Measurements from ENCODE around the gene TUBB4B.
A peak's percentile ranks its signal among the peaks of the same experiment; 100 is the strongest.

TUBB4B gene

DNA sequence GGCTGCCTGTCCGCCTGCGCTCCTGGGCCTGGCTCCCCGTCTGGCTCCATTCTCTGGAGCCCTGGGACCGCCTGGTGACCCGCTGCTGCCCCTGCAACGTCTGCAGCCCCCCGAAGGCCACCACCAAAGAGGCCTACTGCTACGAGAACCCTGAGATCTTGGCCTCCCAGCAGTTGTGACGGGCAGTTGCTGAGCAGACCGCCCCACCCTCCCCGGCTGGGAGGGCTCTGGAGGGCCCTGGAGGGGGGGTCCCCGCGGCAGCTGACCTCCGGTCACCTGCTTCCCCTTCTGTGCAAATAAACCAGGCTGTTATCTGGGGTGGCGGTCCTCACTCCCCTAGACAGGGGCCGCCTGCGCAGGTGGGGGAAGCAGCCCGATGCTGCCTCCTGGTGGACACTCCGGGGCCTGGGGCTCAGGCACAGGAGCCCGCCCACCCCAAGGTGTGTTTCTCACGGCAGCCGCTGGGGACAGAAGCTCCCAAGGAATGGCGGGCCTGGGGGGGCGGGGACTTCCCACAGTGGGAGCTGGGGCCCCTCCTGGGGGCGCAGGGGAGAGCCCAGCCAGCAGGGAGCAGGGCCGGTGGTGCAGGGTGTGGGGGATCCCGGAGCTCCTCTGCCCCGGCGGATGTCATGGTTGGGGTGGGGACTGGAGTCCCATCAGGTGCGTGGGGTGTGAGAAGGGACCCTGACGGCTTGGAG lies 4.7 kb upstream of the TUBB4B start (continued):
- TF ChIP-seq, protein P1, sequence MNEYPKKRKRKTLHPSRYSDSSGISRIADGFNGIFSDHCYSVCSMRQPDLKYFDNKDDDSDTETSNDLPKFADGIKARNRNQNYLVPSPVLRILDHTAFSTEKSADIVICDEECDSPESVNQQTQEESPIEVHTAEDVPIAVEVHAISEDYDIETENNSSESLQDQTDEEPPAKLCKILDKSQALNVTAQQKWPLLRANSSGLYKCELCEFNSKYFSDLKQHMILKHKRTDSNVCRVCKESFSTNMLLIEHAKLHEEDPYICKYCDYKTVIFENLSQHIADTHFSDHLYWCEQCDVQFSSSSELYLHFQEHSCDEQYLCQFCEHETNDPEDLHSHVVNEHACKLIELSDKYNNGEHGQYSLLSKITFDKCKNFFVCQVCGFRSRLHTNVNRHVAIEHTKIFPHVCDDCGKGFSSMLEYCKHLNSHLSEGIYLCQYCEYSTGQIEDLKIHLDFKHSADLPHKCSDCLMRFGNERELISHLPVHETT (tag by site-specific recombination; IDR thresholded peaks at IDR 0.05) = 0 out of 2 replicates have a peak, but pooled peaks have one; percentile 31
- peak; percentile 86; the same call in 1 of the 2 replicates for TF ChIP-seq GLIS2 (tag by site-specific recombination; IDR thresholded peaks at IDR 0.05)
- TF ChIP-seq ZEB2 (tag by site-specific recombination; IDR thresholded peaks at IDR 0.05) = peak; percentile 55; the same call in 1 of the 2 replicates
- no peak for TF ChIP-seq ZNF677 (tag by site-specific recombination; IDR thresholded peaks at IDR 0.05)
- peak; percentile 48; the same call in 1 of the 2 replicates for TF ChIP-seq SP7 (tag by site-specific recombination; IDR thresholded peaks at IDR 0.05)
- TF ChIP-seq, protein P2, sequence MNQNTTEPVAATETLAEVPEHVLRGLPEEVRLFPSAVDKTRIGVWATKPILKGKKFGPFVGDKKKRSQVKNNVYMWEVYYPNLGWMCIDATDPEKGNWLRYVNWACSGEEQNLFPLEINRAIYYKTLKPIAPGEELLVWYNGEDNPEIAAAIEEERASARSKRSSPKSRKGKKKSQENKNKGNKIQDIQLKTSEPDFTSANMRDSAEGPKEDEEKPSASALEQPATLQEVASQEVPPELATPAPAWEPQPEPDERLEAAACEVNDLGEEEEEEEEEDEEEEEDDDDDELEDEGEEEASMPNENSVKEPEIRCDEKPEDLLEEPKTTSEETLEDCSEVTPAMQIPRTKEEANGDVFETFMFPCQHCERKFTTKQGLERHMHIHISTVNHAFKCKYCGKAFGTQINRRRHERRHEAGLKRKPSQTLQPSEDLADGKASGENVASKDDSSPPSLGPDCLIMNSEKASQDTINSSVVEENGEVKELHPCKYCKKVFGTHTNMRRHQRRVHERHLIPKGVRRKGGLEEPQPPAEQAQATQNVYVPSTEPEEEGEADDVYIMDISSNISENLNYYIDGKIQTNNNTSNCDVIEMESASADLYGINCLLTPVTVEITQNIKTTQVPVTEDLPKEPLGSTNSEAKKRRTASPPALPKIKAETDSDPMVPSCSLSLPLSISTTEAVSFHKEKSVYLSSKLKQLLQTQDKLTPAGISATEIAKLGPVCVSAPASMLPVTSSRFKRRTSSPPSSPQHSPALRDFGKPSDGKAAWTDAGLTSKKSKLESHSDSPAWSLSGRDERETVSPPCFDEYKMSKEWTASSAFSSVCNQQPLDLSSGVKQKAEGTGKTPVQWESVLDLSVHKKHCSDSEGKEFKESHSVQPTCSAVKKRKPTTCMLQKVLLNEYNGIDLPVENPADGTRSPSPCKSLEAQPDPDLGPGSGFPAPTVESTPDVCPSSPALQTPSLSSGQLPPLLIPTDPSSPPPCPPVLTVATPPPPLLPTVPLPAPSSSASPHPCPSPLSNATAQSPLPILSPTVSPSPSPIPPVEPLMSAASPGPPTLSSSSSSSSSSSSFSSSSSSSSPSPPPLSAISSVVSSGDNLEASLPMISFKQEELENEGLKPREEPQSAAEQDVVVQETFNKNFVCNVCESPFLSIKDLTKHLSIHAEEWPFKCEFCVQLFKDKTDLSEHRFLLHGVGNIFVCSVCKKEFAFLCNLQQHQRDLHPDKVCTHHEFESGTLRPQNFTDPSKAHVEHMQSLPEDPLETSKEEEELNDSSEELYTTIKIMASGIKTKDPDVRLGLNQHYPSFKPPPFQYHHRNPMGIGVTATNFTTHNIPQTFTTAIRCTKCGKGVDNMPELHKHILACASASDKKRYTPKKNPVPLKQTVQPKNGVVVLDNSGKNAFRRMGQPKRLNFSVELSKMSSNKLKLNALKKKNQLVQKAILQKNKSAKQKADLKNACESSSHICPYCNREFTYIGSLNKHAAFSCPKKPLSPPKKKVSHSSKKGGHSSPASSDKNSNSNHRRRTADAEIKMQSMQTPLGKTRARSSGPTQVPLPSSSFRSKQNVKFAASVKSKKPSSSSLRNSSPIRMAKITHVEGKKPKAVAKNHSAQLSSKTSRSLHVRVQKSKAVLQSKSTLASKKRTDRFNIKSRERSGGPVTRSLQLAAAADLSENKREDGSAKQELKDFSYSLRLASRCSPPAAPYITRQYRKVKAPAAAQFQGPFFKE (tag by site-specific recombination; IDR thresholded peaks at IDR 0.05; ENCODE audit: borderline replicate concordance) = no peak
- TF ChIP-seq ZNF585B (tag by site-specific recombination; IDR thresholded peaks at IDR 0.05) = no peak
- TF ChIP-seq, protein P3, sequence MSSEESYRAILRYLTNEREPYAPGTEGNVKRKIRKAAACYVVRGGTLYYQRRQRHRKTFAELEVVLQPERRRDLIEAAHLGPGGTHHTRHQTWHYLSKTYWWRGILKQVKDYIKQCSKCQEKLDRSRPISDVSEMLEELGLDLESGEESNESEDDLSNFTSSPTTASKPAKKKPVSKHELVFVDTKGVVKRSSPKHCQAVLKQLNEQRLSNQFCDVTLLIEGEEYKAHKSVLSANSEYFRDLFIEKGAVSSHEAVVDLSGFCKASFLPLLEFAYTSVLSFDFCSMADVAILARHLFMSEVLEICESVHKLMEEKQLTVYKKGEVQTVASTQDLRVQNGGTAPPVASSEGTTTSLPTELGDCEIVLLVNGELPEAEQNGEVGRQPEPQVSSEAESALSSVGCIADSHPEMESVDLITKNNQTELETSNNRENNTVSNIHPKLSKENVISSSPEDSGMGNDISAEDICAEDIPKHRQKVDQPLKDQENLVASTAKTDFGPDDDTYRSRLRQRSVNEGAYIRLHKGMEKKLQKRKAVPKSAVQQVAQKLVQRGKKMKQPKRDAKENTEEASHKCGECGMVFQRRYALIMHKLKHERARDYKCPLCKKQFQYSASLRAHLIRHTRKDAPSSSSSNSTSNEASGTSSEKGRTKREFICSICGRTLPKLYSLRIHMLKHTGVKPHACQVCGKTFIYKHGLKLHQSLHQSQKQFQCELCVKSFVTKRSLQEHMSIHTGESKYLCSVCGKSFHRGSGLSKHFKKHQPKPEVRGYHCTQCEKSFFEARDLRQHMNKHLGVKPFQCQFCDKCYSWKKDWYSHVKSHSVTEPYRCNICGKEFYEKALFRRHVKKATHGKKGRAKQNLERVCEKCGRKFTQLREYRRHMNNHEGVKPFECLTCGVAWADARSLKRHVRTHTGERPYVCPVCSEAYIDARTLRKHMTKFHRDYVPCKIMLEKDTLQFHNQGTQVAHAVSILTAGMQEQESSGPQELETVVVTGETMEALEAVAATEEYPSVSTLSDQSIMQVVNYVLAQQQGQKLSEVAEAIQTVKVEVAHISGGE (tag by site-specific recombination; conservative IDR thresholded peaks at IDR 0.05; ENCODE audit: low read depth) = no peak
- TF ChIP-seq ZBTB21 (tag by site-specific recombination; IDR thresholded peaks at IDR 0.05) = no peak
- TF ChIP-seq, protein P4, sequence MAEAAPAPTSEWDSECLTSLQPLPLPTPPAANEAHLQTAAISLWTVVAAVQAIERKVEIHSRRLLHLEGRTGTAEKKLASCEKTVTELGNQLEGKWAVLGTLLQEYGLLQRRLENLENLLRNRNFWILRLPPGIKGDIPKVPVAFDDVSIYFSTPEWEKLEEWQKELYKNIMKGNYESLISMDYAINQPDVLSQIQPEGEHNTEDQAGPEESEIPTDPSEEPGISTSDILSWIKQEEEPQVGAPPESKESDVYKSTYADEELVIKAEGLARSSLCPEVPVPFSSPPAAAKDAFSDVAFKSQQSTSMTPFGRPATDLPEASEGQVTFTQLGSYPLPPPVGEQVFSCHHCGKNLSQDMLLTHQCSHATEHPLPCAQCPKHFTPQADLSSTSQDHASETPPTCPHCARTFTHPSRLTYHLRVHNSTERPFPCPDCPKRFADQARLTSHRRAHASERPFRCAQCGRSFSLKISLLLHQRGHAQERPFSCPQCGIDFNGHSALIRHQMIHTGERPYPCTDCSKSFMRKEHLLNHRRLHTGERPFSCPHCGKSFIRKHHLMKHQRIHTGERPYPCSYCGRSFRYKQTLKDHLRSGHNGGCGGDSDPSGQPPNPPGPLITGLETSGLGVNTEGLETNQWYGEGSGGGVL (tag by site-specific recombination; IDR thresholded peaks at IDR 0.05) = peak; percentile 68
- TF ChIP-seq ZBTB8A (tag by site-specific recombination; IDR thresholded peaks at IDR 0.05) = peak; percentile 54
- TF ChIP-seq ZNF76 (tag by site-specific recombination; IDR thresholded peaks at IDR 0.05; ENCODE audit: borderline replicate concordance, low read depth) = peak; percentile 39
- peak; percentile 93 for TF ChIP-seq KLF9 (tag by site-specific recombination; IDR thresholded peaks at IDR 0.05; ENCODE audit: low read depth)
- TF ChIP-seq ZSCAN16 (tag by site-specific recombination; IDR thresholded peaks at IDR 0.05) = no peak
- no peak for TF ChIP-seq ZNF157 (tag by site-specific recombination; IDR thresholded peaks at IDR 0.05)
- peak; percentile 44 for TF ChIP-seq SP2 (tag by site-specific recombination; IDR thresholded peaks at IDR 0.05)
- TF ChIP-seq IKZF3 (tag by site-specific recombination; IDR thresholded peaks at IDR 0.05) = no peak
- TF ChIP-seq ZNF146 (tag by site-specific recombination; IDR thresholded peaks at IDR 0.05) = no peak
- TF ChIP-seq ZNF292 (tag by site-specific recombination; IDR thresholded peaks at IDR 0.05; ENCODE audit: borderline replicate concordance, low read depth) = no peak
- TF ChIP-seq KLF16 (tag by site-specific recombination; IDR thresholded peaks at IDR 0.05) = peak; percentile 97
- no peak for TF ChIP-seq ZNF132 (tag by site-specific recombination; IDR thresholded peaks at IDR 0.05; ENCODE audit: borderline replicate concordance)
- no peak for TF ChIP-seq ZNF426 (tag by site-specific recombination; IDR thresholded peaks at IDR 0.05)
- peak; percentile 32; the same call in 1 of the 2 replicates for TF ChIP-seq ZNF394 (tag by site-specific recombination; IDR thresholded peaks at IDR 0.05; ENCODE audit: borderline replicate concordance)
- TF ChIP-seq, protein P5, sequence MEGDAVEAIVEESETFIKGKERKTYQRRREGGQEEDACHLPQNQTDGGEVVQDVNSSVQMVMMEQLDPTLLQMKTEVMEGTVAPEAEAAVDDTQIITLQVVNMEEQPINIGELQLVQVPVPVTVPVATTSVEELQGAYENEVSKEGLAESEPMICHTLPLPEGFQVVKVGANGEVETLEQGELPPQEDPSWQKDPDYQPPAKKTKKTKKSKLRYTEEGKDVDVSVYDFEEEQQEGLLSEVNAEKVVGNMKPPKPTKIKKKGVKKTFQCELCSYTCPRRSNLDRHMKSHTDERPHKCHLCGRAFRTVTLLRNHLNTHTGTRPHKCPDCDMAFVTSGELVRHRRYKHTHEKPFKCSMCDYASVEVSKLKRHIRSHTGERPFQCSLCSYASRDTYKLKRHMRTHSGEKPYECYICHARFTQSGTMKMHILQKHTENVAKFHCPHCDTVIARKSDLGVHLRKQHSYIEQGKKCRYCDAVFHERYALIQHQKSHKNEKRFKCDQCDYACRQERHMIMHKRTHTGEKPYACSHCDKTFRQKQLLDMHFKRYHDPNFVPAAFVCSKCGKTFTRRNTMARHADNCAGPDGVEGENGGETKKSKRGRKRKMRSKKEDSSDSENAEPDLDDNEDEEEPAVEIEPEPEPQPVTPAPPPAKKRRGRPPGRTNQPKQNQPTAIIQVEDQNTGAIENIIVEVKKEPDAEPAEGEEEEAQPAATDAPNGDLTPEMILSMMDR (tag by site-specific recombination; IDR thresholded peaks at IDR 0.05) = peak; percentile 99

All from HEK293 (cell line).